ENCODE measurements around the gene PHLDA2.

PHLDA2 gene

GRCh38 chr11:2928605-2929530 is at the start of gene PHLDA2:
TSS of gene PHLDA2 (minus strand) at chr11:2929420. CDS start at chr11:2929364, 56 bp downstream.
- peak; percentile 80 for DNase-seq

- DNase-seq = no peak
These were observed 47.9 kb upstream of the PHLDA2 start for GRCh38 chr11:2977113-2977512.

- DNase-seq = no peak
These were observed 47.3 kb upstream of the PHLDA2 start for GRCh38 chr11:2976294-2977063.

- DNase-seq = peak; percentile 40
These were observed 46.4 kb upstream of the PHLDA2 start for GRCh38 chr11:2975594-2975993.

GRCh38 chr11:2974272-2974671 is 45.1 kb upstream of the PHLDA2 start:
- no peak for DNase-seq

GRCh38 chr11:2968341-2968900 is 39.2 kb upstream of the PHLDA2 start:
- DNase-seq = no peak

GRCh38 chr11:2964782-2965181 is 35.6 kb upstream of the PHLDA2 start:
- no peak for DNase-seq

- DNase-seq = no peak
These were observed 34.5 kb upstream of the PHLDA2 start for GRCh38 chr11:2963761-2964160.

GRCh38 chr11:2963112-2963754 is 34.0 kb upstream of the PHLDA2 start:
- no peak for DNase-seq

- DNase-seq = no peak
These were observed 31.9 kb upstream of the PHLDA2 start for GRCh38 chr11:2961080-2961479.

- DNase-seq = no peak
These were observed 30.9 kb upstream of the PHLDA2 start for GRCh38 chr11:2960139-2960538.

GRCh38 chr11:2958251-2958650 is 29.0 kb upstream of the PHLDA2 start:
- no peak for DNase-seq

- DNase-seq = no peak
These were observed 26.8 kb upstream of the PHLDA2 start for GRCh38 chr11:2955906-2956476.

GRCh38 chr11:2954263-2954662 is 25.0 kb upstream of the PHLDA2 start:
- DNase-seq = no peak

GRCh38 chr11:2952290-2952689 is 23.1 kb upstream of the PHLDA2 start:
- DNase-seq = no peak

- DNase-seq = peak; percentile 67
These were observed 22.3 kb upstream of the PHLDA2 start for GRCh38 chr11:2951231-2952110.

GRCh38 chr11:2950825-2951224 is 21.6 kb upstream of the PHLDA2 start:
- no peak for DNase-seq

- DNase-seq = no peak
These were observed 20.7 kb upstream of the PHLDA2 start for GRCh38 chr11:2949920-2950319.

GRCh38 chr11:2947744-2948143 is 18.5 kb upstream of the PHLDA2 start:
- DNase-seq = no peak

- no peak for DNase-seq
These were observed 16.6 kb upstream of the PHLDA2 start for GRCh38 chr11:2945757-2946287.

- peak; percentile 73 for DNase-seq
These were observed 16.0 kb upstream of the PHLDA2 start for GRCh38 chr11:2945031-2945756.
